B cell (primary cell): ENCODE data around the gene CCDC57. TPM values are rescaled to one million over a fixed set of nuclear protein-coding genes. Genes with fewer than 3 reads are reported as not detected.
A peak's percentile ranks its signal among the peaks of the same experiment; 100 is the strongest.

Experiments
- ATAC-seq: fragments of 200-7000 bp; cut with Tn5 transposase; one replicate; pipeline ENCODE4 v1.10.0; 2021; ENCODE audit warnings: low read depth, mild to moderate bottlenecking, moderate number of reproducible peaks, moderate library complexity
- CTCF ChIA-PET: fragments of 350-600 bp; sonication (Branson Sonifier 250); formaldehyde crosslinking; loops from one replicate; lab custom pipeline; 2021; ENCODE audit warnings: antibody characterized with exemption, inconsistent platforms; lab: Charles Lee
- POLR2A ChIA-PET: fragments of 350-600 bp; sonication (Branson Sonifier 250); formaldehyde crosslinking; loops from one replicate; lab custom pipeline; 2021; ENCODE audit warnings: antibody characterized with exemption; lab: Charles Lee
- DNase-seq: peaks from one replicate; pipeline ENCODE4 v3.0.0; 2013
- H2AFZ ChIP-seq: 2 replicates; pipeline ENCODE4 v1.6.1; 2012; ENCODE audit warnings: mild to moderate bottlenecking, low read depth, low read length; ENCODE audit not compliant: insufficient read depth, poor library complexity, severe bottlenecking
- H3K27ac ChIP-seq, 2 donors: 1 replicate in 1 of 2; 2 replicates in 1 of 2; pipeline ENCODE4 v1.5.1; 2012 to 2013; ENCODE audit warnings: low read length in 2 of 2, mild to moderate bottlenecking in 2 of 2, moderate library complexity in 1 of 2
- H3K27me3 ChIP-seq, 4 experiments: fragments of 200-600 bp in 1 of 4; sonication (generic) in 1 of 4; replicated peaks in 1 of 4; 1 replicate in 2 of 4; 2 replicates in 2 of 4; pipeline versions ENCODE4 v1.6.1 to v1.7.0; 2013 to 2016; ENCODE audit warnings: low read length in 3 of 4, mild to moderate bottlenecking in 2 of 4, mixed read lengths in 1 of 4, moderate library complexity in 1 of 4; ENCODE audit not compliant: insufficient read depth in 4 of 4, control insufficient read depth in 3 of 4; ENCODE audit errors: control extremely low read depth in 1 of 4
- H3K36me3 ChIP-seq, 2 experiments: replicated peaks in 1 of 2; 1 replicate in 1 of 2; 2 replicates in 1 of 2; pipeline versions ENCODE4 v1.6.1 to v1.7.1; 2013; ENCODE audit warnings: low read length in 1 of 2; ENCODE audit not compliant: insufficient read depth in 2 of 2, control insufficient read depth in 1 of 2; ENCODE audit errors: control extremely low read depth in 1 of 2, extremely low read depth in 1 of 2
- H3K4me1 ChIP-seq, 2 donors: fragments of 200-600 bp in 1 of 2; sonication (generic) in 1 of 2; 1 replicate in 1 of 2; 2 replicates in 1 of 2; pipeline versions ENCODE4 v1.5.1 to v1.6.1; 2013 to 2017; ENCODE audit warnings: low read length in 2 of 2; ENCODE audit not compliant: control insufficient read depth in 2 of 2, insufficient read depth in 2 of 2
- H3K4me2 ChIP-seq: replicated peaks from 2 replicates; pipeline ENCODE3; 2012; ENCODE audit warnings: mild to moderate bottlenecking, low read depth, low read length; ENCODE audit not compliant: poor library complexity, severe bottlenecking
- H3K4me3 ChIP-seq, 5 experiments: fragments of 200-600 bp in 1 of 5; sonication (generic) in 1 of 5; 1 replicate in 3 of 5; 2 replicates in 2 of 5; pipeline versions ENCODE4 v1.5.1 to v1.7.0; 2011 to 2016; ENCODE audit warnings: low read length in 4 of 5, mild to moderate bottlenecking in 4 of 5, low read depth in 2 of 5, control low read depth in 1 of 5, moderate library complexity in 1 of 5; ENCODE audit not compliant: insufficient read depth in 1 of 5; ENCODE audit errors: control extremely low read depth in 1 of 5, extremely low read depth in 1 of 5
- H3K79me2 ChIP-seq: fragments of 200-600 bp; sonication (generic); one replicate; pipeline ENCODE4 v1.6.0; 2016; ENCODE audit warnings: low read length; ENCODE audit not compliant: control insufficient read depth, insufficient read depth
- H3K9ac ChIP-seq: fragments of 200-600 bp; sonication (generic); 2 replicates; pipeline ENCODE4 v1.6.1; 2017; ENCODE audit warnings: mild to moderate bottlenecking, low read length, moderate library complexity
- H3K9me3 ChIP-seq, 3 donors: one replicate each; pipeline versions ENCODE4 v1.6.1 to v1.7.1; 2013; ENCODE audit warnings: low read length in 2 of 3; ENCODE audit not compliant: control insufficient read depth in 2 of 3, insufficient read depth in 1 of 3; ENCODE audit errors: control extremely low read depth in 1 of 3
- H4K20me1 ChIP-seq: 2 replicates; pipeline ENCODE4 v1.6.0; 2012; ENCODE audit warnings: mild to moderate bottlenecking, low read length; ENCODE audit not compliant: insufficient read depth, control insufficient read depth, poor library complexity, severe bottlenecking
- H3K27ac Mint-ChIP-seq: one replicate; pipeline ENCODE4 v1.8.0; 2021; ENCODE audit warnings: mixed read lengths
- H3K27me3 Mint-ChIP-seq: one replicate; pipeline ENCODE4 v1.8.0; 2021; ENCODE audit warnings: mixed read lengths
- H3K4me1 Mint-ChIP-seq: one replicate; pipeline ENCODE4 v1.8.0; 2021; ENCODE audit warnings: mixed read lengths
- H3K4me3 Mint-ChIP-seq: one replicate; pipeline ENCODE4 v1.8.0; 2021; ENCODE audit warnings: mixed read lengths
- H3K9me3 Mint-ChIP-seq: one replicate; pipeline ENCODE4 v1.8.0; 2022; ENCODE audit warnings: mixed read lengths; ENCODE audit not compliant: insufficient read depth
- EZH2 ChIP-seq: IDR thresholded peaks from 2 replicates; pipeline ENCODE4 v1.6.1; 2012; ENCODE audit warnings: borderline replicate concordance, low read depth, mild to moderate bottlenecking, moderate library complexity, low read length; ENCODE audit not compliant: insufficient read depth, poor library complexity, severe bottlenecking
- WGBS: methylation state at CpG from one replicate; pipeline ENCODE4 v1.1.5; 2013; ENCODE audit warnings: missing lambda C conversion rate; ENCODE audit not compliant: insufficient coverage; 5-methylcytosine and 5-hydroxymethylcytosine counted together
- intact Hi-C: fragments of 100-400 bp; cut with micrococcal nuclease; formaldehyde crosslinking; loops from one replicate; pipeline ENCODE4 v1.10.0; 2022
- polyA plus RNA-seq: library from polyadenylated mRNA; depleted of rRNA; stranded (reverse); fragments of >200 nt; gene quantifications from 2 replicates; pipeline ENCODE4 v1.2.3, GENCODE V29; 2012
- total RNA-seq, 2 donors: library from RNA; stranded (reverse); fragments of 120-200 nt in 1 of 2; gene quantifications; 1 replicate in 1 of 2; 2 replicates in 1 of 2; pipeline versions ENCODE4 v1.2.3 to v1.2.4, GENCODE V29; 2013 to 2022
- TF ChIP-seq, protein P1 (sequence below): fragments of 200-600 bp; IDR thresholded peaks from one replicate; pipeline ENCODE4 v1.8.0; 2022; ENCODE audit warnings: antibody characterized with exemption, mild to moderate bottlenecking

Gene CCDC57
- total and polyA plus RNA-seq, 2 donors (not counting 1 experiment from before 2014, with no cell fraction given), result 49.7 to 67.2 TPM

DNA sequence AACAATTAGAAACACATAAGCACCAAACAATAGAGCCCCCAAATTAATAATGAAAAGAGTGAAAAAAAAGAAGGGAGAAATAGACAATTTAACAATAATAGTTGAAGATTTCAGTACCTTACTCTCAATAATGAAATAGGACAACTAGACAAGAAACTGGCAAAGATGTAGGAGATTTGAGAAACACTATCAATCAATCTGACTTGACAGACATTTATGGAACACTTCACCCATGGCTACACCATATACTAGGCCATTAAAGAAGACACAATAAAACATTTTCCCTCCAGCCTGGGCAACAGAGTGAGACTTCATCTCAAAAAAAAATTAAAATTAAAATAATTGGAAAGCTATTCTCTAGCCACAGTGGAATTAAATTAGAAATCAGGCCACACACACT lies 142.0 kb downstream of the CCDC57 start:
- Mint-ChIP-seq H3K9me3 (no peaks in the 10 kb centered on the region), H3K27me3 (no peaks in the 10 kb centered on the region), H3K4me1 (peaks cover 7% of the 10 kb centered on the region), H3K27ac (no peak overlapping the region), H3K4me3 (no peak overlapping the region)
- no peak overlapping the region for H3K4me2 ChIP-seq
- H3K79me2 ChIP-seq, result peaks cover 12% of the 10 kb centered on the region
- intact Hi-C loops, result no loop called here
- ChIA-PET CTCF (no interaction called here), POLR2A (interaction anchor here (0.6 kb wide), 1 partner anchor 403 kb away, joined by 7 read pairs; no protein-coding TSS in a partner anchor)
- TF ChIP-seq, protein P1, sequence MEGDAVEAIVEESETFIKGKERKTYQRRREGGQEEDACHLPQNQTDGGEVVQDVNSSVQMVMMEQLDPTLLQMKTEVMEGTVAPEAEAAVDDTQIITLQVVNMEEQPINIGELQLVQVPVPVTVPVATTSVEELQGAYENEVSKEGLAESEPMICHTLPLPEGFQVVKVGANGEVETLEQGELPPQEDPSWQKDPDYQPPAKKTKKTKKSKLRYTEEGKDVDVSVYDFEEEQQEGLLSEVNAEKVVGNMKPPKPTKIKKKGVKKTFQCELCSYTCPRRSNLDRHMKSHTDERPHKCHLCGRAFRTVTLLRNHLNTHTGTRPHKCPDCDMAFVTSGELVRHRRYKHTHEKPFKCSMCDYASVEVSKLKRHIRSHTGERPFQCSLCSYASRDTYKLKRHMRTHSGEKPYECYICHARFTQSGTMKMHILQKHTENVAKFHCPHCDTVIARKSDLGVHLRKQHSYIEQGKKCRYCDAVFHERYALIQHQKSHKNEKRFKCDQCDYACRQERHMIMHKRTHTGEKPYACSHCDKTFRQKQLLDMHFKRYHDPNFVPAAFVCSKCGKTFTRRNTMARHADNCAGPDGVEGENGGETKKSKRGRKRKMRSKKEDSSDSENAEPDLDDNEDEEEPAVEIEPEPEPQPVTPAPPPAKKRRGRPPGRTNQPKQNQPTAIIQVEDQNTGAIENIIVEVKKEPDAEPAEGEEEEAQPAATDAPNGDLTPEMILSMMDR, result no peak
- no peak for TF ChIP-seq EZH2
- H3K27ac ChIP-seq, result no peak overlapping the region
- peaks cover 8 to 9% of the 10 kb centered on the region in 2 donors for H3K4me1 ChIP-seq
- no peaks in the 10 kb centered on the region for H3K36me3 ChIP-seq
- DNase-seq, result no peak
- no peak overlapping the region for H3K4me3 ChIP-seq
- no peak overlapping the region for H3K9ac ChIP-seq
- no peak for ATAC-seq
- H4K20me1 ChIP-seq, result no peaks in the 10 kb centered on the region
- H3K27me3 ChIP-seq, result no peaks in the 10 kb centered on the region
- H2AFZ ChIP-seq, result no peak overlapping the region
- no peaks in the 10 kb centered on the region for H3K9me3 ChIP-seq

DNA sequence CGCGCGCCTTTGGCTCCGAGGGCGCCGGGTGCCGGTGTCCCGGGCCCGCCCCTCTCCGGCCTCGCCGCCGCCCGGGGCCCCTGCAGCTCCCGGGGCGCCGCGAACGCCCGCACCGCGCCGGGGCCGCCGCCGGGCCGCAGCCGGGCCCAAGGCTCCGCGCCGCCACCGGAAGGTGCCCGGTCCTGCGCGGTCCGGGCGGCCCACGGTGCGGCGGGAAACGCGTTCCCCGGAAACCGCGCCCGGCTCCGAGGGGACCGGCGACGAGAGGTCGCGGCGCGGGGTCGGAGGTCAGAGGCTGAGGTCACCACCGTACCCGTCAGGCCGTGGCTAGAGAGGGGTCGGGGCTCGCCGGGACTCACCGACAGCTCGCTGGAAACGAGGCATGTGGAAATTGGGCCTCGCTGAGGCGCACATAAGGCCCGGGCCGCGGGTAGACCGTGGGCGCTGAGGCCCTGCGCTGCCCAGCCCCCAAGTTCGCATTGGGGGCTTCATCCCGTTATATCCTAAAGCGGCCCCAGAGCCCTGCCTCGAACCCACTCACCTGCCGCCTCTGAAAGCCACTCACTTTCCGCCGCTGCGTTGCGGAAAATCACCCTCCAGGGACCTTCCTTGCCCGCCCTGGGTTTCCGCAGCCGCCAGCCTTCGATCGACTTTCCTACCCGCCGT lies 146.9 kb downstream of the CCDC57 start, which contains the start of gene DUS1L:
DUS1L (minus strand) TSS at position 167 of the 666 bp plus-strand sequence. CDS start 745 bp downstream, outside the sequence.
- Histone ChIP-seq H3K79me2 (peaks cover 12% of the 10 kb centered on the region), H3K9me3 (no peaks in the 10 kb centered on the region), H3K4me3 (peak within 1 kb of the TSS; percentile 18 to 76 (median 74)), H3K9ac (peak within 1 kb of the TSS; percentile 85), H3K36me3 (peaks cover 0 to 13% of the 10 kb centered on the region in 2 experiments), H3K27ac (peak within 1 kb of the TSS; percentile 79 to 90), H3K27me3 (no peaks in the 10 kb centered on the region), H4K20me1 (peaks cover 8% of the 10 kb centered on the region), H3K4me2 (peak within 1 kb of the TSS; percentile 85), H2AFZ (peak within 1 kb of the TSS; percentile 100), H3K4me1 (peaks cover 16 to 26% of the 10 kb centered on the region in 2 donors)
- ATAC-seq (peak; percentile 89), DNase-seq (peak; percentile 84)
- CTCF ChIA-PET, result interaction anchor here (1.0 to 1.3 kb wide), 3 partner anchors 10 to 40 kb away, joined by 3 read pairs; partner anchors contain the start of gene DCXR
- Mint-ChIP-seq H3K4me1 (peaks cover 15% of the 10 kb centered on the region), H3K27ac (peak within 1 kb of the TSS; percentile 89), H3K9me3 (no peaks in the 10 kb centered on the region), H3K27me3 (no peaks in the 10 kb centered on the region), H3K4me3 (peak within 1 kb of the TSS; percentile 81)
- intact Hi-C loops, result loop anchor here (1.0 kb wide), 2 partner anchors 14 to 33 kb away; partner anchors contain the start of genes FASN, GPS1 and RFNG
- TF ChIP-seq EZH2, result no peak
- TF ChIP-seq, protein P1, result no peak
- WGBS, result 11% methylated on average over 88 of the region's 88 CpGs
- POLR2A ChIA-PET, result interaction anchor here (1.1 to 1.4 kb wide), 3 partner anchors 16 to 33 kb away, joined by 3 to 4 read pairs (median 3); partner anchors contain the start of gene DCXR
